ENCODE measurements around the gene ARID5A.

- TF ChIP-seq EZH2 (IDR thresholded peaks at IDR 0.05; ENCODE audit: insufficient read depth, poor library complexity, severe bottlenecking) (no peak), EZH2phosphoT487 (IDR thresholded peaks at IDR 0.05; ENCODE audit: insufficient read depth, low read depth) (no peak)
Observed at GRCh38 chr2:96532641-96533291, 3.8 kb upstream of the ARID5A start.

Measured in GM23248 (cell line).